Measurements from ENCODE around the gene MICAL2. TPM values are rescaled to one million over a fixed set of nuclear protein-coding genes. Genes with fewer than 3 reads are reported as not detected.

Gene MICAL2
- total RNA-seq, 1 experiment from 2014 or later = 191 TPM

DNA sequence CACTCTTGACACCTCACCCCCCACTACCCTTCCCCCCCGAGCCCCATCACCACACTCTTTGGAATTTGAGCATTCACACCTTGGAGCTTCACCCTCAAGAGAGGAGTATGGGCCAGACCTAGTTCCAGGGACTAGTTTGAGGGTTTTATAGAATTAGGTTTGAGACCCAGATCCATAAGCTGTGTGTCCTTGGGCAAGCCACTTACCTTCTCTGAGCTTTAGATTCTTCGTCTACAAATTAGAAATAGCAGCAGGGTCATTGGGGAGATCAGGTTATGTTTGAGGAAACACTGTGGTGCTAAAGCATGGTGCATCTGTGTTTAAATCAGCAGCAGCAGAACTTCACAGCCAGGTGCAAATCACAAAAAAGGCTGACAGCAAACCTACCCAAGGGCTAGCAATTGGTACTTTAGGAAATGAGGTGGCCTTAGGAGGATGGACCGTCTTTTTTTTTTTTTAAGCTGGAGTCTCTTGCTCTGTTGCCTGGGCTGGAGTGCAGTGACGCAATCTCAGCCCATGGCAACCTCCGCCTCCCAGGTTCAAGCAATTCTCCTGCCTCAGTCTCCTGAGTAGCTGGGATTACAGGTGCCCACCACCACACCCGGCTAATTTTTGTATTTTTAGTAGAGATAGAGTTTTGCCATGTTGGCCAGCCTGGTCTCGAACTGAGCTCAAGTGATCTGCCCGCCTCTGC lies 114.8 kb downstream of the MICAL2 start:
- BruUV-seq (replicated peaks) = no TSS peak
- CTCF ChIA-PET = no interaction called here
- peaks cover 40% of the 10 kb centered on the region for H3K36me3 Mint-ChIP-seq (ENCODE audit: insufficient read depth, unreplicated experiment)
- intact Hi-C loops (cut with micrococcal nuclease; ENCODE audit: unreplicated experiment) = no loop called here
- no peak overlapping the region for H3K4me3 Mint-ChIP-seq (ENCODE audit: low read depth, unreplicated experiment)
- no peak for DNase-seq
- TF ChIP-seq CTCF (IDR thresholded peaks at IDR 0.05; ENCODE audit: unreplicated experiment) = no peak
- H3K27me3 Mint-ChIP-seq (ENCODE audit: unreplicated experiment) = no peaks in the 10 kb centered on the region
- no peaks in the 10 kb centered on the region for H3K9me3 Mint-ChIP-seq (ENCODE audit: low read depth, unreplicated experiment)
- peaks cover 28% of the 10 kb centered on the region for H3K4me1 Mint-ChIP-seq (ENCODE audit: low read depth, unreplicated experiment)
- H3K27ac Mint-ChIP-seq (ENCODE audit: unreplicated experiment) = no peak overlapping the region

DNA sequence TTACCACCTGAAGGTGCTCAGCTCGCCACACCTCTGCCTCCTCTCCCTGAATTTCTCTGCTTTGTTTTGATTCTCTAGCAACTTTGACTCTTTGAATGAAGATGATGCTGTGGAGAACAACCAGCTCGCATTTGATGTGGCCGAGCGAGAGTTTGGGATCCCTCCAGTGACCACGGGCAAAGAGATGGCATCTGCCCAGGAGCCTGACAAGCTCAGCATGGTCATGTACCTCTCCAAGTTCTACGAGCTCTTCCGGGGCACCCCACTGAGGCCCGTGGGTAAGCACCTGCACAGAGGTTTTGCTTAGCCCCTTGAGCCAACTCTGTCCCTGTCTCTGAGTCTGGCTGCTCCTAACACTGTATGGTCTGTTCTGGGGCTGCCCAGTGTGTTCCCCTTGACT lies 115.7 kb downstream of the MICAL2 start:
- peaks cover 40% of the 10 kb centered on the region for H3K36me3 Mint-ChIP-seq (ENCODE audit: insufficient read depth, unreplicated experiment)
- H3K9me3 Mint-ChIP-seq (ENCODE audit: low read depth, unreplicated experiment) = no peaks in the 10 kb centered on the region
- BruUV-seq (replicated peaks) = no TSS peak
- H3K27ac Mint-ChIP-seq (ENCODE audit: unreplicated experiment) = no peak overlapping the region
- no peaks in the 10 kb centered on the region for H3K27me3 Mint-ChIP-seq (ENCODE audit: unreplicated experiment)
- DNase-seq = no peak
- TF ChIP-seq CTCF (IDR thresholded peaks at IDR 0.05; ENCODE audit: unreplicated experiment) = no peak
- CTCF ChIA-PET = no interaction called here
- intact Hi-C loops (cut with micrococcal nuclease; ENCODE audit: unreplicated experiment) = no loop called here
- peaks cover 27% of the 10 kb centered on the region for H3K4me1 Mint-ChIP-seq (ENCODE audit: low read depth, unreplicated experiment)
- H3K4me3 Mint-ChIP-seq (ENCODE audit: low read depth, unreplicated experiment) = no peak overlapping the region

DNA sequence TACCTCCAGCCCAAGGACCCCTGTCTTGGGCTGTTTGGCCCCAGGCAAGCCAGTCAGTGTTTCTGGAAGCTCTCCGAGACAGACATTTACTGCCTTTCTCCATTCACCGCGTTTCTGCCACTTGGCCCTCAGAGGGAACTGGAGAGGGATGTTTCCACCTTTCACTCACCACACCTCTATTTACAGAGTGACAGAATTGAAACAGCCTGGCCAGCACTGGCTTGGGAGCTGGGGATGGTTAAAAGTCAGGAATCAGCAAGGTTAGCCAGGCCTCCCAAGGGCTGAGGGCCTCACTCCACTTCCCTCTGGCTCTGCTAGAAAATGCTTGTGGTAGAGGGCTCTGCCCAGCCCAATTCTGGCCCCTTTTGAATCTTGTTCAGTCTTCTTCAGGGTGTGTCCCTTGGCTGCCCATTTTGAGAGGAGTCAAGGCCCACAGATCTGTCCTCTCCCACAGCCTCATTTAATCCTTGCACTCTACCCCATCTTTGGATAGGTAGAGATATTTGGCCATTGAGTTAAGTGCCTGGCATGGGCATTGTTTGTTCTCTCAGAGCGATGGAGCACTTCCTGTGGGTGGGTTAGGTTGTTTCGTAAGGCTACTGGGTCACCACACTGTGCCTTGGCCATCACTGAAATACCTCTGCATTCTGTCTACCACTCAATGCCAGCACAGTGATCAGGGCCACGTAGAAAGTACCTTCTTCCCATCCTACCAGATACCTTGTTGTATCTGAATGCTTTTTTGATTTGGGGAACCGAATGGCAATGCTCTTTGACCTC lies 119.2 kb downstream of the MICAL2 start:
- Mint-ChIP-seq H3K36me3 (ENCODE audit: insufficient read depth, unreplicated experiment) (peaks cover 41% of the 10 kb centered on the region), H3K9me3 (ENCODE audit: low read depth, unreplicated experiment) (no peaks in the 10 kb centered on the region), H3K4me3 (ENCODE audit: low read depth, unreplicated experiment) (no peak overlapping the region), H3K27ac (ENCODE audit: unreplicated experiment) (no peak overlapping the region), H3K4me1 (ENCODE audit: low read depth, unreplicated experiment) (peaks cover 10% of the 10 kb centered on the region), H3K27me3 (ENCODE audit: unreplicated experiment) (no peaks in the 10 kb centered on the region)
- intact Hi-C loops (cut with micrococcal nuclease; ENCODE audit: unreplicated experiment) = no loop called here
- BruUV-seq (replicated peaks) = no TSS peak
- TF ChIP-seq CTCF (IDR thresholded peaks at IDR 0.05; ENCODE audit: unreplicated experiment) = no peak
- DNase-seq = no peak
- CTCF ChIA-PET = no interaction called here

GRCh38 chr11:12232160-12232559 lies 121.8 kb downstream of the MICAL2 start:
- BruUV-seq (replicated peaks) = no TSS peak
- peaks cover 40% of the 10 kb centered on the region for H3K36me3 Mint-ChIP-seq (ENCODE audit: insufficient read depth, unreplicated experiment)
- intact Hi-C loops (cut with micrococcal nuclease; ENCODE audit: unreplicated experiment) = no loop called here
- H3K4me3 Mint-ChIP-seq (ENCODE audit: low read depth, unreplicated experiment) = no peak overlapping the region
- TF ChIP-seq CTCF (IDR thresholded peaks at IDR 0.05; ENCODE audit: unreplicated experiment) = no peak
- H3K27ac Mint-ChIP-seq (ENCODE audit: unreplicated experiment) = no peak overlapping the region
- H3K4me1 Mint-ChIP-seq (ENCODE audit: low read depth, unreplicated experiment) = peaks cover 10% of the 10 kb centered on the region
- H3K9me3 Mint-ChIP-seq (ENCODE audit: low read depth, unreplicated experiment) = no peaks in the 10 kb centered on the region
- no peak for DNase-seq
- H3K27me3 Mint-ChIP-seq (ENCODE audit: unreplicated experiment) = no peaks in the 10 kb centered on the region
- CTCF ChIA-PET = no interaction called here
